Measurements from ENCODE around the gene INSR. TPM values are rescaled to one million over a fixed set of nuclear protein-coding genes. Genes with fewer than 3 reads are reported as not detected.

The INSR gene
- total RNA-seq, 1 experiment from 2014 or later: 35.9 TPM

GRCh38 chr19:7297742-7298141 is 3.5 kb upstream of the INSR start:
- H3K27me3 Mint-ChIP-seq (ENCODE audit: low read depth): peaks cover 30% of the 10 kb centered on the region

DNA sequence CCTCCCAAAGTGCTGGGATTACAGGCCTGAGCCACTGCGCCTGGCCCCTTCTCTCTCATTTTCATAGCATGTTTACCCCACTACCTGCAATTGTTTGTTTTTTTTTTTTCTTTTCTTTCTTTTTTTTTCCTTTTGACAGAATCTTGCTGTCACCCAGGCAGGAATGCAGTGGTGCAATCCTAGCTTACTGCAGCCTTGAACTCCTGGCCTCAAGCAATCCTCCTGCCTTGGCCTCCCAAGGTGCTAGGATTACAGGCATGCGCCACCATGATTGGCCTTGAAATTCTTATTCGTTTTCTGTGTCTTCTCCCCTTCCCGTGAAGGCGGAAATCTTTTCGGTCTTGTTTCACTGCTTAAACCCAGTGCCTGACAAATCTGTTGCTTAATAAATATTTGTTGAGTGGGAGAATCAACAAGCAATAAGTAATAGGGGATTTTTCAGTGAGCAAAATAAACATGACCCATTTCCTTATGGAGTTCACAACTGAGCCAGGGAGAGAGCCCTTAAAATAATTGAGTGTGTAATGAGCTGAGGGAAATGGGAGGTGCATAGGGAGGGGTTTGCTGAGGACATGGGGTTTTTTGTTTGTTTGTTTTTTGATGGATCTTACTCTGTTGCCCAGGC is 1.8 kb upstream of the INSR start:
- no peak overlapping the region for H3K4me3 Mint-ChIP-seq
- peaks cover 34% of the 10 kb centered on the region for H3K27me3 Mint-ChIP-seq (ENCODE audit: low read depth)
- no peak overlapping the region for H3K27ac Mint-ChIP-seq
- DNase-seq (ENCODE audit: low spot score): no peak
- no peak for TF ChIP-seq ZNF512 (CRISPR knock-in tag; IDR thresholded peaks at IDR 0.05; ENCODE audit: borderline replicate concordance)
- no peak for TF ChIP-seq ZNF317 (CRISPR knock-in tag; IDR thresholded peaks at IDR 0.05; ENCODE audit: borderline replicate concordance, low read depth)
- TF ChIP-seq ATF6 (CRISPR knock-in tag; IDR thresholded peaks at IDR 0.05): no peak
- TF ChIP-seq, protein P1, sequence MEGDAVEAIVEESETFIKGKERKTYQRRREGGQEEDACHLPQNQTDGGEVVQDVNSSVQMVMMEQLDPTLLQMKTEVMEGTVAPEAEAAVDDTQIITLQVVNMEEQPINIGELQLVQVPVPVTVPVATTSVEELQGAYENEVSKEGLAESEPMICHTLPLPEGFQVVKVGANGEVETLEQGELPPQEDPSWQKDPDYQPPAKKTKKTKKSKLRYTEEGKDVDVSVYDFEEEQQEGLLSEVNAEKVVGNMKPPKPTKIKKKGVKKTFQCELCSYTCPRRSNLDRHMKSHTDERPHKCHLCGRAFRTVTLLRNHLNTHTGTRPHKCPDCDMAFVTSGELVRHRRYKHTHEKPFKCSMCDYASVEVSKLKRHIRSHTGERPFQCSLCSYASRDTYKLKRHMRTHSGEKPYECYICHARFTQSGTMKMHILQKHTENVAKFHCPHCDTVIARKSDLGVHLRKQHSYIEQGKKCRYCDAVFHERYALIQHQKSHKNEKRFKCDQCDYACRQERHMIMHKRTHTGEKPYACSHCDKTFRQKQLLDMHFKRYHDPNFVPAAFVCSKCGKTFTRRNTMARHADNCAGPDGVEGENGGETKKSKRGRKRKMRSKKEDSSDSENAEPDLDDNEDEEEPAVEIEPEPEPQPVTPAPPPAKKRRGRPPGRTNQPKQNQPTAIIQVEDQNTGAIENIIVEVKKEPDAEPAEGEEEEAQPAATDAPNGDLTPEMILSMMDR (IDR thresholded peaks at IDR 0.05): no peak
- ChIA-PET POLR2A (interaction anchor here (0.6 to 0.7 kb wide), 2 partner anchors 192 to 352 kb away, joined by 3 to 4 read pairs; no protein-coding TSS in a partner anchor), CTCF (no interaction called here)
- ATAC-seq: no peak
- peaks cover 15% of the 10 kb centered on the region for H3K4me1 Mint-ChIP-seq
- no peaks in the 10 kb centered on the region for H3K36me3 Mint-ChIP-seq
- no peaks in the 10 kb centered on the region for H3K9me3 Mint-ChIP-seq

More at GRCh38 chr19:7297742-7298141, 3.5 kb upstream of the INSR start:
- Mint-ChIP-seq H3K4me3 (no peak overlapping the region), H3K4me1 (peaks cover 7% of the 10 kb centered on the region), H3K9me3 (no peaks in the 10 kb centered on the region), H3K27ac (no peak overlapping the region), H3K36me3 (no peaks in the 10 kb centered on the region)
- DNase-seq (ENCODE audit: low spot score): no peak
- ATAC-seq: no peak
- no peak for TF ChIP-seq TEAD1 (CRISPR knock-in tag; IDR thresholded peaks at IDR 0.05)
- TF ChIP-seq OVOL2 (CRISPR knock-in tag; IDR thresholded peaks at IDR 0.05; ENCODE audit: borderline replicate concordance): no peak
- no peak for TF ChIP-seq NR3C1 (CRISPR knock-in tag; conservative IDR thresholded peaks at IDR 0.05; ENCODE audit: low read depth)
- TF ChIP-seq, protein P2, sequence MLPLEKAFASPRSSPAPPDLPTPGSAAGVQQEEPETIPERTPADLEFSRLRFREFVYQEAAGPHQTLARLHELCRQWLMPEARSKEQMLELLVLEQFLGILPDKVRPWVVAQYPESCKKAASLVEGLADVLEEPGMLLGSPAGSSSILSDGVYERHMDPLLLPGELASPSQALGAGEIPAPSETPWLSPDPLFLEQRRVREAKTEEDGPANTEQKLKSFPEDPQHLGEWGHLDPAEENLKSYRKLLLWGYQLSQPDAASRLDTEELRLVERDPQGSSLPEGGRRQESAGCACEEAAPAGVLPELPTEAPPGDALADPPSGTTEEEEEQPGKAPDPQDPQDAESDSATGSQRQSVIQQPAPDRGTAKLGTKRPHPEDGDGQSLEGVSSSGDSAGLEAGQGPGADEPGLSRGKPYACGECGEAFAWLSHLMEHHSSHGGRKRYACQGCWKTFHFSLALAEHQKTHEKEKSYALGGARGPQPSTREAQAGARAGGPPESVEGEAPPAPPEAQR (CRISPR knock-in tag; IDR thresholded peaks at IDR 0.05): no peak
- no peak for TF ChIP-seq ATF1 (CRISPR knock-in tag; IDR thresholded peaks at IDR 0.05)
- no peak for TF ChIP-seq ZNF423 (CRISPR knock-in tag; IDR thresholded peaks at IDR 0.05)
- TF ChIP-seq ETV6 (CRISPR knock-in tag; IDR thresholded peaks at IDR 0.05): no peak
- no peak for TF ChIP-seq CREB1 (CRISPR knock-in tag; IDR thresholded peaks at IDR 0.05)
- no peak for TF ChIP-seq ATF6 (CRISPR knock-in tag; IDR thresholded peaks at IDR 0.05)
- TF ChIP-seq GTF2I (CRISPR knock-in tag; conservative IDR thresholded peaks at IDR 0.05): no peak
- no peak for TF ChIP-seq JUN (CRISPR knock-in tag; IDR thresholded peaks at IDR 0.05)
- TF ChIP-seq, protein P3, sequence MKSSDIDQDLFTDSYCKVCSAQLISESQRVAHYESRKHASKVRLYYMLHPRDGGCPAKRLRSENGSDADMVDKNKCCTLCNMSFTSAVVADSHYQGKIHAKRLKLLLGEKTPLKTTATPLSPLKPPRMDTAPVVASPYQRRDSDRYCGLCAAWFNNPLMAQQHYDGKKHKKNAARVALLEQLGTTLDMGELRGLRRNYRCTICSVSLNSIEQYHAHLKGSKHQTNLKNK (CRISPR knock-in tag; IDR thresholded peaks at IDR 0.05): no peak
- no peak for TF ChIP-seq FOXP1 (CRISPR knock-in tag; IDR thresholded peaks at IDR 0.05; ENCODE audit: borderline replicate concordance)
- no peak for TF ChIP-seq PRRX2 (CRISPR knock-in tag; IDR thresholded peaks at IDR 0.05)
- no peak for TF ChIP-seq ZNF396 (CRISPR knock-in tag; IDR thresholded peaks at IDR 0.05; ENCODE audit: borderline replicate concordance)
- CTCF ChIA-PET: no interaction called here
- POLR2A ChIA-PET: no interaction called here

Data from WTC11 (cell line).